ENCODE results near the gene ZNF501. TPM values are rescaled to one million over a fixed set of nuclear protein-coding genes. Genes with fewer than 3 reads are reported as not detected.

The ZNF501 gene
- 4.0 to 6.2 TPM (median 4.8 TPM) in 3 replicates for total RNA-seq

- H3K4me3 Mint-ChIP-seq, result peak within 1 kb of the TSS; percentile 82
- no peak for TF ChIP-seq CTCF (IDR thresholded peaks at IDR 0.05; ENCODE audit: unreplicated experiment)
These were observed at the start of gene ZNF501 for GRCh38 chr3:44729384-44729910. TSS of gene ZNF501 (plus strand) at chr3:44729635. CDS start at chr3:44734422, 4,787 bp downstream.

GRCh38 chr3:44680921-44681455 lies 48.4 kb upstream of the ZNF501 start:
- H3K27ac Mint-ChIP-seq, result no peak overlapping the region
- H3K36me3 Mint-ChIP-seq, result peaks cover 43% of the 10 kb centered on the region
- DNase-seq (ENCODE audit: low spot score in 2 of 2, unreplicated experiment in 2 of 2), result no peak
- H3K4me1 Mint-ChIP-seq, result peaks cover 5% of the 10 kb centered on the region
- H3K9me3 Mint-ChIP-seq, result peaks cover 43% of the 10 kb centered on the region
- no peak overlapping the region for H3K4me3 Mint-ChIP-seq
- H3K27me3 Mint-ChIP-seq (ENCODE audit: low read depth), result no peaks in the 10 kb centered on the region
- no peak for TF ChIP-seq CTCF (IDR thresholded peaks at IDR 0.05; ENCODE audit: unreplicated experiment)

More at GRCh38 chr3:44729384-44729910, at the start of gene ZNF501:
- Mint-ChIP-seq H3K9me3 (peaks cover 67% of the 10 kb centered on the region), H3K36me3 (peaks cover 46% of the 10 kb centered on the region), H3K4me1 (no peaks in the 10 kb centered on the region), H3K27ac (peak within 1 kb of the TSS; percentile 92), H3K27me3 (ENCODE audit: low read depth) (no peaks in the 10 kb centered on the region)
- peak; percentile 54 to 79 for DNase-seq (ENCODE audit: low spot score in 2 of 2, unreplicated experiment in 2 of 2)

- H3K4me3 Mint-ChIP-seq, result no peak overlapping the region
- H3K36me3 Mint-ChIP-seq, result peaks cover 40% of the 10 kb centered on the region
- TF ChIP-seq CTCF (IDR thresholded peaks at IDR 0.05; ENCODE audit: unreplicated experiment), result no peak
- DNase-seq (ENCODE audit: low spot score in 2 of 2, unreplicated experiment in 2 of 2), result no peak
- no peak overlapping the region for H3K27ac Mint-ChIP-seq
- peaks cover 1% of the 10 kb centered on the region for H3K27me3 Mint-ChIP-seq (ENCODE audit: low read depth)
- H3K4me1 Mint-ChIP-seq, result peaks cover 5% of the 10 kb centered on the region
- peaks cover 54% of the 10 kb centered on the region for H3K9me3 Mint-ChIP-seq
These were observed 47.1 kb upstream of the ZNF501 start for GRCh38 chr3:44682182-44682896.

- peaks cover 6% of the 10 kb centered on the region for H3K27me3 Mint-ChIP-seq (ENCODE audit: low read depth)
- no peak for TF ChIP-seq CTCF (IDR thresholded peaks at IDR 0.05; ENCODE audit: unreplicated experiment)
- peak; percentile 37 to 69 for DNase-seq (ENCODE audit: low spot score in 2 of 2, unreplicated experiment in 2 of 2)
- H3K36me3 Mint-ChIP-seq, result peaks cover 38% of the 10 kb centered on the region
- H3K27ac Mint-ChIP-seq, result peak overlapping the region; percentile 48
- H3K9me3 Mint-ChIP-seq, result peaks cover 64% of the 10 kb centered on the region
- H3K4me1 Mint-ChIP-seq, result peaks cover 5% of the 10 kb centered on the region
- peak overlapping the region; percentile 73 for H3K4me3 Mint-ChIP-seq
These were observed 44.2 kb upstream of the ZNF501 start for GRCh38 chr3:44685128-44685800.

- Mint-ChIP-seq H3K27me3 (ENCODE audit: low read depth) (peaks cover 18% of the 10 kb centered on the region), H3K4me3 (no peak overlapping the region), H3K27ac (no peak overlapping the region), H3K4me1 (peaks cover 5% of the 10 kb centered on the region), H3K36me3 (peaks cover 23% of the 10 kb centered on the region), H3K9me3 (peaks cover 68% of the 10 kb centered on the region)
- no peak for TF ChIP-seq CTCF (IDR thresholded peaks at IDR 0.05; ENCODE audit: unreplicated experiment)
- DNase-seq (ENCODE audit: low spot score in 2 of 2, unreplicated experiment in 2 of 2), result no peak
These were observed 41.5 kb upstream of the ZNF501 start for GRCh38 chr3:44687898-44688297.
